ENCODE measurements around the gene MTCH1.

MTCH1 gene

GRCh38 chr6:36985808-36986703, at the start of gene MTCH1:
Gene MTCH1 (minus strand): TSS chr6:36986196. CDS start chr6:36986173, 23 bp downstream.
- peak; percentile 92 for DNase-seq

GRCh38 chr6:37033819-37034795, 48.1 kb upstream of the MTCH1 start:
- DNase-seq, result no peak

GRCh38 chr6:37033255-37033654, 47.3 kb upstream of the MTCH1 start:
- no peak for DNase-seq

GRCh38 chr6:37032239-37032638, 46.2 kb upstream of the MTCH1 start:
- DNase-seq, result no peak

- no peak for DNase-seq
Observed at GRCh38 chr6:37030599-37030998, 44.6 kb upstream of the MTCH1 start.

- peak; percentile 56 for DNase-seq
Observed at GRCh38 chr6:37029249-37029971, 43.4 kb upstream of the MTCH1 start.

- peak; percentile 27 for DNase-seq
Observed at GRCh38 chr6:37027811-37028469, 41.9 kb upstream of the MTCH1 start.

GRCh38 chr6:37027036-37027720, 41.2 kb upstream of the MTCH1 start:
- peak; percentile 30 for DNase-seq

GRCh38 chr6:37025621-37026466, 39.8 kb upstream of the MTCH1 start:
- peak; percentile 19 for DNase-seq

- DNase-seq, result peak; percentile 11
Observed at GRCh38 chr6:37024656-37025337, 38.8 kb upstream of the MTCH1 start.

- DNase-seq, result peak; percentile 38
Observed at GRCh38 chr6:37022135-37022863, 36.3 kb upstream of the MTCH1 start.

GRCh38 chr6:37021356-37022129, 35.5 kb upstream of the MTCH1 start:
- DNase-seq, result peak; percentile 30

- peak; percentile 29 for DNase-seq
Observed at GRCh38 chr6:37020812-37021211, 34.8 kb upstream of the MTCH1 start.

- no peak for DNase-seq
Observed at GRCh38 chr6:37020381-37020780, 34.4 kb upstream of the MTCH1 start.

GRCh38 chr6:37019065-37019450, 33.1 kb upstream of the MTCH1 start:
- DNase-seq, result peak; percentile 27

GRCh38 chr6:37018198-37019064, 32.4 kb upstream of the MTCH1 start:
- DNase-seq, result peak; percentile 92

GRCh38 chr6:37017606-37018197, 31.7 kb upstream of the MTCH1 start:
- DNase-seq, result no peak

Measured in left hindlimb (tissue), 1 donor.